HG03439 (cell line): Measurements from ENCODE around the gene BCL3.
"Not testable (repeated sequence)": the region's sequence is repeated elsewhere in the genome, so short reads cannot be mapped to it uniquely, and the experiment has no call there.

Experiments
- ATAC-seq: cut with Tn5 transposase; IDR thresholded peaks from one replicate; pipeline ENCODE4 v1.9.1; 2021; ENCODE audit warnings: mild to moderate bottlenecking, moderate library complexity; ENCODE audit not compliant: unreplicated experiment

The BCL3 gene

GRCh38 chr19:44720396-44720795 lies 28.1 kb upstream of the BCL3 start:
- not testable (repeated sequence) for ATAC-seq

- no peak for ATAC-seq
Measured at GRCh38 chr19:44720945-44721344, 27.6 kb upstream of the BCL3 start.

- ATAC-seq = not testable (repeated sequence)
Measured at GRCh38 chr19:44721369-44721768, 27.1 kb upstream of the BCL3 start.

- ATAC-seq = no peak
Measured at GRCh38 chr19:44722131-44723121, 26.1 kb upstream of the BCL3 start.

GRCh38 chr19:44723299-44723951 lies 25.1 kb upstream of the BCL3 start:
- ATAC-seq = peak; percentile 15

- ATAC-seq = peak; percentile 61
Measured at GRCh38 chr19:44723952-44724319, 24.6 kb upstream of the BCL3 start.

GRCh38 chr19:44725251-44725650 lies 23.3 kb upstream of the BCL3 start:
- ATAC-seq = no peak

- no peak for ATAC-seq
Measured at GRCh38 chr19:44725684-44726083, 22.8 kb upstream of the BCL3 start.

- no peak for ATAC-seq
Measured at GRCh38 chr19:44726465-44726864, 22.0 kb upstream of the BCL3 start.

GRCh38 chr19:44728178-44728577 lies 20.3 kb upstream of the BCL3 start:
- no peak for ATAC-seq

- ATAC-seq = no peak
Measured at GRCh38 chr19:44729516-44730033, 18.9 kb upstream of the BCL3 start.

- ATAC-seq = no peak
Measured at GRCh38 chr19:44731081-44731480, 17.4 kb upstream of the BCL3 start.

- ATAC-seq = no peak
Measured at GRCh38 chr19:44731622-44732021, 16.9 kb upstream of the BCL3 start.

GRCh38 chr19:44732235-44733014 lies 16.1 kb upstream of the BCL3 start:
- ATAC-seq = no peak

- no peak for ATAC-seq
Measured at GRCh38 chr19:44734357-44734756, 14.2 kb upstream of the BCL3 start.

GRCh38 chr19:44735011-44735410 lies 13.5 kb upstream of the BCL3 start:
- ATAC-seq = no peak

- no peak for ATAC-seq
Measured at GRCh38 chr19:44737238-44738071, 11.1 kb upstream of the BCL3 start.

- ATAC-seq = no peak
Measured at GRCh38 chr19:44738136-44738535, 10.4 kb upstream of the BCL3 start.

GRCh38 chr19:44738603-44739558 lies 9.6 kb upstream of the BCL3 start:
- ATAC-seq = no peak
